ENCODE data around the gene BMPR1A.
"Not testable (repeated sequence)": the region's sequence is repeated elsewhere in the genome, so short reads cannot be mapped to it uniquely, and the experiment has no call there.

The BMPR1A gene

DNA sequence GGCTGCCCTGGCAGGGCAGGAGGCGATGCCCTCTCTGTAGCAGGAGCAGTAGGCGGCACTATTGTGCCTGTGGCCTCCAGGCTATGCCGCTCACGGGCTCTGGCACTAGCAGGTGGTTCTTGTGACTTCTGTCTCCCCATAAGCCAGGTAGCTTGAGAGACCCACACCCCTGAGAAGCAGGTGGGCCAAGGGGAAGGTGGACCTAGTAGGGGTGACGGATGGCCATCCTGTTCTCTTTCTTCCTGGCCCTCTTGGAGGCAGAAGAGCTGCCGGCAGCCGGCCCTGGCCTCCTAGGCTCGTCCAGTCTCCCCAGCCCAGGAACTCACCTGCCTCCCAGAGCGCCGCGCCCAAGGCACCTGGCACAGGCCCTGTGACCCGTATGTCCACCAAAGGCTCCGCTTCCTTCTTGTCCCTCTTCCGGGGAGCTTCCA lies 185.6 kb downstream of the BMPR1A start:
- DNase-seq, result no peak

DNA sequence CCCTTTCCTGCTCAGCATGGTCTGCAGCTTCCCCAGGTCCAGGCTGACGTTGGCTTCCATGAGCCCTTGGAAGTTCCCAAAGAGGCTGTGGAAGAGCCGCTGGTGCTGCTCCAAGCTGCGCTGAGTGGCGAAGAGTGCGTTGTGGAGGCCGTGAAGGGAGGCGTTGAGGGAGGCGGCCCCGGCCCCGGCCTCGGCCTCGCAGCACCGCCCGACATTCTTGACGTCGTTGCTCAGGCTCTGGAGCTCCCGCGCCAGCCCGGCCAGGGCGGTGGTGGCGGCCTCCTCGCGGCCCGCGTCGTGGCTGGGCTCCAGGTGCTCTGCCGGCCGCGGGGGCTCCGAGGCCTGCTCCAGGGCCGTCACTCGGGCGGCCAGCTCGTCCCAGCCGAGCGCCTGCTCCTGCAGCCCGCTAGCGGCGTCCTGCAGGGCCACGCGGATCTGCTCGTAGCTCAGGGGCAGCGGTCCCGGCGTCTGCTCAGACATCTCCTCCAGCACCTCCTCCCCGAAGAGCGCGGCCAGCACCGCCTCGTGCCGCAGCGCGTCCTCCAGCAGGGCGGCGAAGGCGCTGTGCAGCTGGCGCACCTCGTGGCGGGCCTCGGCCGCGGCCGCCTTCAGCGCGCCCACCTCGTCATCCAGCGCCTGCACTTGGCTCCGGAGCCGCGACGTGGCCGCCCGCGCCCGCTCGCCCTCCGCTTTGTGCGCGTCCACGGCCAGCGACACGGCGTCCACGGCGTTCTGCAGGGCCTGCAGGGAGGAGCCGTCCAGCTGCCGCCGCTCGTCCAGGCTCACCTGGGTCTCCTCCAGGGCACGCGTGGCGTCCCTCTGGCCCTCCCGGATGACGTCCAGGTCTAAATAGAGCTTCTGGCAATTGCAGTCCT lies 186.3 kb downstream of the BMPR1A start:
- no peak for DNase-seq

DNA sequence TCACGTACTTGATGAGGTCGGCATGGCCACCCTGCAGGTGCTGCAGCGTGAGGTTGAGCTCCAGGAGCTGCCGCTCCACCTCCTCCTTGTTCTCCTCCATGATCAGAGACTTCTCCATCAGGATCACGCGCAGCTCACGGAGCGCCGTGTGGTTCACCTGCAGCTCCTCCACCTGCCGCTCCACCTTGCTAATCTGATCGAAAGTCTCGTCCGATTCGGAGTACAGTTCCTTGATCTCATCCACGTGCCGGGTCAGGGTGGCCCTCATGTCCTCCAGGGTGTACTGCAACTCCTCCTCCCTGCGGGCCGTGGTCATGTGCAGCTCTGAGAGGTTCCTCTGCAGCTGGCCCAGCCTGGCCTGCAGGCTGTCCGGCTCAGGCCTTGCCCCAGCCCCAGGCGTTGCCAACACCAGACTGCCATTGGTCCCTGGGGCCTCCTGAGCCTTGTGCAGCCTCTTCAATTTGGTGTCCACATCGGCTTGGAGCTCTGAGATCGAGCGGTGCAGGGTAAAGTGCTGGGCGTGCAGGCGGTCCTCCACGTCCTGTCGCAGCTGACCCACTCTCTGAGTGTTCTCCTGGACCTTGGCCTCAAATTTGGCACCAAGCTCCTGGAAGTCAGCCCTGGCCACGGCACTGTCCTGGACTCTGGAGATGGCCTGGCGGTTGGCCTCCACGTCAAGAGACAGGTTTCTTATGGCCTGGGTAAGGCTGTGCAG lies 187.1 kb downstream of the BMPR1A start:
- no peak for DNase-seq

DNA sequence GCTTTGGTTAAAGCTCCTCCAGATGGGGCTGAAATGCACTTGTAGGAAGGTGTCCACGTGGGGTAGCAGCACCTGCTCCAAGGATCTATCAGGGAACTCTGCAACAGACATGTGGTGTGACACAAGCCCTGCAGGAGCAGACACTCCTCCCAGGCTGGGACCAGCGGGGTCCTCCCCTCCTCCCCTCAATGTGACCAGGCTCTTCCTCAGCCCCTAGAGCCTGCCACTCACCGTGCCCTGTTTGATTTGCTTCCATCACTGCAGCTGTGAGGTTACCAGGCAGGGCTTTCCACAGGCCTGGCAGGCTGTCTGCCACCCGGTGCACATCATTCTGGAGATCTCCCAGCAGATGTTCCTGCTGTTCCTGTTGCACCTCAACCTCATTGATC lies 187.6 kb downstream of the BMPR1A start:
- no peak for DNase-seq

DNA sequence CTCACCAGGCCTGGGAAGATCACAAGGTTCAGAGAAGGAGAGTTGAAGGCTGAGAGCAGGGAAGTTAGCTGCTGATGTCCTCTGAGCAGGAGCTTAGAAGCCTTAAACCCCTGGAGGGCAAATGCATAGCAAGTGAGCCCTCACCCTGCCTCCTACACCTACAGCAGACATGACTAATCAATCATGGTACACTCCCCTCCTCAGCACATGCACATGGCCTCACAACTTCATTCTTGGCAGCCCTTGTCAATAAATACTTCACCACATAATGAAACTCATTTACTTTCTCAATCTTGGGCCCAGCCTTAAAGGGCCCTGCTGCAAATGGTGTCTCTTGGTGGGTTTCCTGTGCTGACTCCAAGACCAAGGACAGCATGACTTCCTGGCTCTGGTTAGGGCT lies 188.1 kb downstream of the BMPR1A start:
- DNase-seq, result no peak

DNA sequence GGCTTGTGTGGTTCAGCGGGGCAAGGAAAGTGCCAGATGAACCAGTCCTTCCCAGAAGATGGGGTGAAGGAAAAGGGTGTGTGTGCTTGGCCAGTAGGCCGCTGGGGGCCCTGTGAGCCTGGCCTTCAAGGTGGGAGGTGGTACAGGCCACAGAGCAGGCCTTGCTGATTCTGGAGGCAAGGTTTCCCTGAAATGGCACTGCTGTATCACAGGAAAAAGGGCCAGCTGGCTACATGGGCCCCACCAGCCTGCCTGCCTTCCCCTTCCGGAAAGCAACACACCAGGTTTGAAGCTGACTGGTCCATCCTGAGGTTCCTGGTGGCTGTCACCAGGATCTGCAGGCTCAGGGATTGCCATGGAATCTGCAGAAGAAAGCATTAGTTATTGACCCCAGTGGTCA lies 188.5 kb downstream of the BMPR1A start:
- DNase-seq, result no peak

DNA sequence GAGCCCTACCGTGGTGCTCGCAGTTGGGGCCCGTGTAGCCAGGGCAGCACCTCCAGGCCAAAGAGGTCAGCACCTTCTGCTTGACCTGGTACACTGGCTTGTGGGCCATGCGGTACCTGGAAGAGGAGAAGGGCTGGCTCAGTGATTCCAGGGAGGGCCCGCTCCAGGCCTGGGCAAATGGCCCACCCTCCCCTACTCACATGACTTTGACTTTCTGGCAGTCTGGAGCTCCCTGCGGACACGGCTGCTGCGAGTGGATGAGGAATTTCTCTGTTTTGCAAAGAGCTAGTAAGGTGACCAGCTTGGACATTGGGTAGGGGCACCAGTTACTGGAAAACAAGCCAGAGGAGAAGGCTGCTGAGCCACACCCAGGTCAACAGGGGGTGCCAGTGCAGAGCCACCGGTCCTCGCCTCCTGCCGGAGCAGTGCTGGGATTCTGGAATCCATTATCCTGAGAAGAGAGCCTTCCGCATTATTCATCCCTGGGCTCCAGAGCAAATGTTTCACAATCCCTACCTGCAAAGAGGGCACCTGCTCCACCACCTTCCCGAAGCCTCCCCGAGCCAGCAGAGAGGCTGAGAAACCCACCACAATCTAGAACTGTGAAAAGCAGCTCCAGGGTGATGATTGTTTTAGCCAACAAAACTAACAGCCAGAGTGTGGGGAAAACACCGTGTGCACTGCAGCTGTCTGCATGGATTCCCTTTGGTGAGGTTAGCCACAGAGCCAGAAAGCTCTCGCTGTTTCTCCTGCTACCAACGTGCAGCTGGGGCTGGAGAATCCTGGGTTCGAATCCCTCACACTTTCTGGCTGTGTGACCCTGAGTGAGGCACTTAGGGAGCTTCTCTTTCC lies 189.2 kb downstream of the BMPR1A start:
- DNase-seq, result peak in 1 of 14 donors; percentile 30

DNA sequence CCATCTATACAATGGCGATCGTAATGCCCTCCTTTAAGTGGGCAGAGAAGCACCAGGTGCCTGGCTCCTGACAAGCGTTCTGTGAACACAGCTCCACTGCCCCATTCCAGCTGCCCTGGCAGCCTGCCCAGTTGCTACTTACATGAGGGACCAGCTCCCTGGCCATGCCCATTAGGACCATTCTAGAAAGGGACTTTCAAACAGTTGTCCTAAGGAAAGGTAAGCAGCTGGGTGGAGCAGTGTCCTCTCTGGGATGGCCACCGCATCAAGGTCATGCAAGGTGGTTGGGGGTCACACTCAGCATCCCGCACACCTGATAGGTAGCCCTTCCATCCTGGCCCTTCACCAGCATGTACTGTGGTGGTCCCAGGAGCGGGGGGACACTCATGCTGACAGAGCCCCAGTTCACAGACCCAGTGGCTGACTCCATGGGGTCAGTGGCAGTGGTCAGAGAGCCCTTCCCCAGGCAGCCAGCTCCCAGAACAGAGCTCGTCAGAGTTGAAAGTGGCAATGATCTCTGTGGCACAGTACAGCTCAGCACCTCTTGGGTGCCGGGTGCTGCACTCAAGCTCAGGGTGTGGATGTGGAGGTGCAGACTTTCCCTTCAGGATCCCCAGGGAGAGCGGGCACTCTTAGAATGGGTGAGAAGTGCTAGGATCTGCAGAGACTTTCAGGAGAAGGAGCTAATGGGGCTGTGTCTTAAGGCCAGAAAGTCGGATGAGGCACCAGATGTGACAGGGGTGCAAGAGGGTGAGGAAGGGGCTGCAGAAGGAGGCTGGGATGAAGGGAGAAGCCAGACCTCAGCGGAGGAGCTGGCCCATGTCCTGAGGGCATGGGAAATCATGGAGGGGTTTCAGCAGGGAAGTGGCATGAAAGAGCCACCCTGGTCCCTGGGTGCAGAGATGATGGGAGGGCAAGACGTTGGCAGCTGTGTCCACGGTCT lies 190.1 kb downstream of the BMPR1A start:
- DNase-seq, result no peak

DNA sequence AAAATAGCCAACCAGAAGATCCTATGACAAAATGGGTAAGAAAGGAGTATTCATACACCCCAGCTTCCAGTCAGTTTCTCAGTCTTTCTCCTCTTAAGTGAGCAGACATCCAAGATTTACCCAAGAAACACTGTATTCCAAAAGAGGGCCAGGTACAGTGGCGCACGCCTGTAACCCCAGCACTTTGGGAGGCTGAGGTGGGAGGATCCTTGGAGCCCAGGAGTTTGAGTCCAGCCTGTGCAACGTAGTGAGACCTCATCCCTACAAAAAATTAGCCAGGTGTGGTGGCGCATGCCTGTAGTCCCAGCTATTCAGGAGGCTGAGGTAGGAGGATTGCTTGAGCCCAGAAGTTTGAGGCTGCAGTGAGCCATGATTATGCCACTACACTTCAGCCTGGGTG lies 191.4 kb downstream of the BMPR1A start:
- not testable (repeated sequence) for DNase-seq

DNA sequence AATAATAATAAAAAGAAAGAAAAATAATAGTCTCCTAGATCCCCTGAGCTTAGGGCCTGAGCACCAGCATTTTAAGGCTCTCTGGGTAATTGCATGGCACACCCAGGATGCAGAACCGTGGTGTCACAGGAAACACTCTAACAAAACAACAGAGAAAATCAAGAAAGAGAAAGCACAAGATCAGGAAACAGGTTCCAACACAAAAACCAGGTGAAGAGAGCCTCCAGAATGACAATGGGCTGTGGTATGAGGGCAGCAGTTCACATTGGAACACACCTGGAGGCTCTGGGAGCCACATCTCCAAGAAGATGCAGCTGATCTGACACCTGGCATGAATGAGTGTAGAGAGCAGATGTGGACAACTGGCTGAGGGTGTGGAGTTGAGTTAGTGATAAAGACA lies 193.9 kb downstream of the BMPR1A start:
- DNase-seq, result no peak

DNA sequence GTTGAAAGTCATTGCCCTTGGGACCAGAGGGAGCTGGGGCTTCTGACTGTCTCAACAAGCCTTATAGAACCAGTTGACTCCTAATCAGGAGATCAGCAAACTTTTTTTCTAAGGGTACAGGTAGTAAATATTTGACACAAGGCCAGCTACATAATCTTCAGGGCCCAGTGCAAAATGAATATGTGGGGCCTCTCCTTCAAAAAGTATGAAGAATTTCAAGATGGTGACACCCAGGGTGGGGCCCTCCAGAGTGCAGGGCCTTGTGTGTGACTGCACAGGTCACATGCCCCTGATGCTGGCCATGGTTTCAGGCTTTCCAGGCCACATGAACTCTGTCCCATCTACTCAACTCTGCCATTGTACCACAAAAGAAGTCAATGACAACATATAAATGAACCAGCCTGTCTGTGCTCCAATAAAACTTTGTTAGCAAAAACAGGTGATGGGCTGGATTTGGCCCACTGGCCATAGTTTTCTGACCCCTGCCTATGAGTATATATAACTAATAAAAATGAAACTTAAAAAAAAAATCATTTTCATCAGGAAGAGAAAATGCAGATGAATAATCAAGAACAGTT lies 194.9 kb downstream of the BMPR1A start:
- DNase-seq, result no peak

DNA sequence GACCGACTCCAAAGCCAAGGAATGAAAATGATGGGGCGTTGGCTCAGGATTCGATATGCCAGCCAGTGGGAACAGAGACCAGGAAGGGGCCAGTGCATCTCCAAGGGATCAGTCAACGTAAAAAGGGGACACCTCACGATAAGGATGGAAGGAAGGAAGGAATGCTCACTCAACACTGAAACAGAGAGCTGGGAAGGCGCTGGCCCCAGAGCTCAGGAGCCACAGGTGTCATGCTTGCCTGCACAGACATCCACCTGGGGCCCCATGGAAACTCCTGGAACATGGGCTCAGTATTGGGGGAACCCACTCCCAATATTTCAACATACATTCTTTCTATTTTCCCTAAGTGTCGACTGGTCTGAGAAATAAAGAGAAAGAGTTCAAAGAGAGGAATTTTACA lies 195.7 kb downstream of the BMPR1A start:
- no peak for DNase-seq

DNA sequence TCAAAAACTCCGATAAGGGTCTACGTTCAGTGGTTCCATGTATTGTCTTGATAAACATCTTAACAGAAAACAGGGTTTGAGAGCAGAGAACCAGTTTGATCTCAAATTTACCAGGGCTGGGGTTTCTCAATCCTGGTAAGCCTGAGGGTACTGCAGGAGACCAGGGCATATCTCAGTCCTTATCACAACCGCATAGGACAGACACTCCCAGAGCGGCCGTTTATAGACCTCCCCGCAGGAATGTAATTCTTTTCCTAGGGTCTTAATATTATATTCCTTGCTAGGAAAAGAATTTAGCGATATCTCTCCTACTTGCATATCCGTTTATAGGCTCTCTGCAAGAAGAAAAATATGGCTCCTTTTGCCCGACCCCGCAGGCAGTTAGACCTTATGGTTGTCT lies 196.3 kb downstream of the BMPR1A start:
- DNase-seq, result not testable (repeated sequence)

DNA sequence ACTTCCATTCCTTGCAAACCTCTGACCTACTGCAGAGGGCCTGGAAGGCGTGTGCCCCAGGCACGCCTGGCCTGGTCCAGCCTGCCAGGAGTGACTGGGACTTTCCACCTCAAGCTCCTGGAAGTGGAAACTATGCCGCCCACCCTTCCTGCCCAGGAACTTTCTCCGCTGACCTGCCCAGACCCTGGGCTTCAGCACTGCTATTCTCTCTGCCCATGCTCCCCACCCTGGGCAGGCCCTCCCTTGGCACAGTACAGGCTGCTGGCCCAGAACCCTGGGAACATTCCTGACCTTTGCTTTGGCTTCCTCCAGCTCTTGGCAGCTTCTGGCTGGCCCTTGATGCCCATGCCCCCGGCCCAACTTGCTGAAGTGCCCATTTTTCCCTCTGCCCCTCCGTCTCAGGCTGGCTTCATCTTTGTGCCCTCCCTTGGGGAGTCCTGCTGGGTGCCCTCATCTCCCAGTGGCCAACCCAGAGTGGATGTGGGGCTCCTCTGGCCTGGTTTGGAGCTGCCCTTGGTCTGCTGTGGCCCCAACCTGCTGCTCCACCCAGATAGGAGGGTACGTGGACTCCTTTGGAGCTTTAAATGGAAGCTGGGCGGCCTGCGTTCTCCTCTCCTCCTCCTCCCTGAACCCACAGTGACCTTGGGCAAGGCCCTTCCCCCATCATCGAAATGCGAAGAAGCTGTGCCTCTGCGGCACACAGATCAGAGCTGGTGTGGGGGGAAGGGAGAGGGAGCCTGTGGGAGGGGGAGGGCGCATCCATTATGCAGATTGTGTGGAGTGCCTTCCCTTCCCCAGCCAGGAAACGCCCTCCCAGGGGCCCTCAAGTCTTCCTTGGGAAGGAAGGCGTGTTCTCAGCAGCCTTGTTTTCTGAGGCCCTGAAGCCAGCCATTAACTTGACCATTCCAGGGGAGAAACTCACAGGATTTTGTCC lies 197.6 kb downstream of the BMPR1A start:
- DNase-seq, result peak in 5 of 14 donors; percentile 18 to 71 (median 49)

DNA sequence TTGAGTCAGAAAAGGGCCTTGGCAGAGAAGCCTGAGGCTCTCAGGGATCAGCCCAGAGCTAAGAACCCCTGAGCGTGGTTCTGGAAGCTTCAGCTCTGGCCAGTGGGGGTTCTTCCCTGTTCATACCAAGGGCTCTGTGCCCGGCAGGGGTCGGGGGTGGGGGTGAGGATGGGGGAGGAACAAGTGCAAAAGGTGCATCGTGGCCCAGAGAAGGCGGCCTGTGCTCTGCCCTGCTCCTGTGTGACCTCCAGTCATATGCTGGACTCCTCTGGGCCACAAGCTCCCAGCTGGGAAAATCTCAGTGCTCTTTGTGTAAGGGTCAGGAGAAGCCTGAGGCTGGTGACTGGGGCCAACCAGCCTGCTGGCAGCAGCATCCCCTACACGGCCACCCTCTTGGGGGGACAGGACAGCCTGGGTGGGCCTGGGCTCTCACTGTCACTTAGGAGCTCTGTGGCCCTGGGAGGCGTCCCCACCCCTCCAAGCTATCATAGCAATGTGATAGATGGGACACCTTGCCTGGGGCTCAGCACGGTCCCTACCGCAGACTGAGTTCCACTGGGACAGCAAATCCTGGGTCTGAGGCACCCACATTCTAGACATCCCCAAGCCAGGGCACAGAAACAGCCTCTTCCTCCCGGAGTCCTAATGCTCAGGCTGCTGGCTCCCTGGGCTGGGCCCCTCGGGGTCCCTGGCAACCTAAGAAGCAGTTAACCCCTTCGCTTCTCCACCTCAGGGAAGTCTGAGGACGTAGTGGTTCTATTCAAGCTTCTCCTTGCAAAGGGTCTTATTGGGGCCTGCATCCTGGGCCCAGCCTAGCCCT lies 198.5 kb downstream of the BMPR1A start:
- DNase-seq, result no peak

DNA sequence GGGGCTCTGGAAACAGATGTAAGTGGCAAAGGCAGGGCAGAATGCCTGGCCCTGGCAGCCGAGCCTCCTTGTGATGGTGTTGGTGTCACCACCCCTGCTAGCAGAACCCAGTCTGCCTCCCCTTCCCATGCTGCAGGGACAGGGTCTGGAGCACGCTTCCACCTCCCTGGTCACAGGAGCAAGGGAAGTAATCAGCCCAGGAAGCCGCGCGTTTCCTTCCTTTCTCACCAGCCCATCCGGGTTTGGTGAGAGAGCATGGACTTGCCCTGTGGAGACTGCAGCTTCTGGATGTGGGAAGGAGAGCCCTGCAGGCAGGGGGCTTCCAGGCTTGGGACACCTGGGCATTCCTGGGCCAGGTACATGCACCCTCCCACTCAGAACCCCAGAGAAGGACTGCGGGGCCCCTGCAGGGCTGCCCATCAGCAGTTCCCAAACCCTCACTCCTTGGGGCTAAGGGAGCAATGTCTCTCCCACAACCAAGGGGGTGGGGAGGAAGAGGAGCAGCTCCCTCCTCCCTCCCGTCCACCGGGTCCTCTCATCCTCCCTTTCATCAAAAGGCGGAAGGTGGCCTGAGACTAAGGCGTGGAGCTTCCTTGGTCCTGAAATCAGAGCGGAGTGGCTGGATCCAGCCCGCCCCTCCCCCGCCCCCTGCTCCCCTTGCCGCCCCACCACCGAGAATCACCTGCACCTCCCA lies 199.2 kb downstream of the BMPR1A start:
- no peak for DNase-seq

DNA sequence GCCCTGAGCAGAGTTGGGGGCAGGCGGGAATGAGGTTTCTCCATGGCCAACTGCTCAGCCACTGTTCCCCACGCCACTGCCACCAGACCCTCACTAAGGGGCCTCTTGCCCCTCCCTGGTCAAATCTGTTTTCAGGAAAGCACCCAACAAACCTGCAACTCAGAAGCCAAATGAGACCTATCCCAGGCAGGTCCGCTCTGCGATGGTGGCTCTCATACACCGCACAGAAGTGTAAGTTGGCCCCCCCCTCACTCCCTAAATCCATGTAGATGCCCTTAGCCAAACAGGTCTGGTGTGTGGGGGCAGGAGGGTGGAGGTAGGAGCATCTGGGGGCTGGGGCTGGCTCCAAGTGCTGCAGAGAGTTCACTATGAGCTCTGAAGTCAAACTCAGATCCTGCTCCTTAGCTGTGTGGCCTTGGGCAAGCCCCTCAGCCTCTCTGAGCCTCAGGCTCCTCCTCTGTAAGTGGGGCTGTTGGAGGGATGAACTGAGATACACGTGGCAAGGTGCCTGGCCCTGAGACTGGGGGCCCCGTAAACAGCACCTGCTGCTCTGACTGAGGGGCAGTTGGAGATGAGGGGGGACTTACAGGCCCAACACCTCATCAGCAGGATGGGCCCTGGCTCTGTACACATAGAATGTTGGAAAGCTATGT lies 199.9 kb downstream of the BMPR1A start:
- no peak for DNase-seq

DNA sequence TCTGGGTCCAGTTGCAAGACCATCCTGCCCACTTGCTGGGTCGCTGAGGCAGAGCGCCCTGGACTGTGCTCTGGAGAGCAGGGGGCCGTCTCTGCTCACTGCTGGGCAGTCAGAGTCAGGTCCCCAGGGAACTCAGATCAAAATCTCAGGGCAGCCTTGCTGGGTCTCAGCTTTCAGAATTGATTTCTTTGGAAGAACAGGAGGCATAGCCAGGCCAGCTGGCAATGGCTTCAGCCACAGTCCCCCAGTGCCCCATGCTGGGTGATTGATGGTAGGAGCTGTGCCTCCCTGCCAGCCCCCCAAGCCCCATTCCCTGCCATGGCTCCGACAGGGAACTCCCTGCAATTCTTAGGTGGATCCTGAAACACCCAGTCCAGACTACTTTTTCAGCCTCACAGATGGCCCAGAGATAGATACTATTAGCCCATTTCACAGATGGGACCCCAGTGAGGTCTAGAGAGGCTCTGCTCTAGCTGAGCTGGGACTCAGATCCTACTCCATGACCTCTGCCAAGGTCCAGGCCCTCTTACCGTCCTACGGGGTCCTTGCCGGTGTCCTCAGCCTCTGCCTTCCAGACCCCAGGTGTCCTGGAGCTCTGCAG lies 200.5 kb downstream of the BMPR1A start:
- DNase-seq, result no peak

Data from C1 segment of cervical spinal cord (tissue), 14 donors.